Aorta (tissue), 5 donors: ENCODE results near the gene CRAMP1. TPM values are rescaled to one million over a fixed set of nuclear protein-coding genes. Genes with fewer than 3 reads are reported as not detected.

Experiments used
- ATAC-seq: fragments of 200-7000 bp; cut with Tn5 transposase; one replicate; pipeline ENCODE4 v1.9.1; 2022; ENCODE audit warnings: moderate library complexity; ENCODE audit not compliant: low FRiP score
- DNase-seq, 2 donors: peaks; one replicate each; pipeline ENCODE4 v3.0.0-alpha.2; 2020
- H3K27ac ChIP-seq, 2 donors: one replicate each; pipeline ENCODE4 v1.5.1; 2013; ENCODE audit warnings: low read length in 2 of 2, mild to moderate bottlenecking in 2 of 2, moderate library complexity in 2 of 2, control low read depth in 1 of 2, inconsistent platforms in 1 of 2, low read depth in 1 of 2
- H3K27me3 ChIP-seq, 2 donors: one replicate each; pipeline ENCODE4 v1.6.1; 2013; ENCODE audit warnings: control low read depth in 1 of 2, low read length in 1 of 2, mild to moderate bottlenecking in 1 of 2, moderate library complexity in 1 of 2; ENCODE audit not compliant: insufficient read depth in 2 of 2, control insufficient read depth in 1 of 2
- H3K36me3 ChIP-seq, 2 donors: one replicate each; pipeline ENCODE4 v1.6.1; 2013; ENCODE audit warnings: control low read depth in 1 of 2, low read length in 1 of 2, mild to moderate bottlenecking in 1 of 2; ENCODE audit not compliant: insufficient read depth in 2 of 2, control insufficient read depth in 1 of 2
- H3K4me1 ChIP-seq, 2 donors: one replicate each; pipeline ENCODE4 v1.6.1; 2013; ENCODE audit warnings: low read length in 2 of 2, control low read depth in 1 of 2, mild to moderate bottlenecking in 1 of 2, moderate library complexity in 1 of 2; ENCODE audit not compliant: insufficient read depth in 2 of 2, control insufficient read depth in 1 of 2
- H3K4me3 ChIP-seq, 2 donors: one replicate each; pipeline ENCODE4 v1.5.1; 2013; ENCODE audit warnings: low read length in 2 of 2, control low read depth in 1 of 2, mild to moderate bottlenecking in 1 of 2
- H3K9me3 ChIP-seq: one replicate; pipeline ENCODE4 v1.6.1; 2013; ENCODE audit warnings: mild to moderate bottlenecking, low read length; ENCODE audit not compliant: control insufficient read depth
- WGBS, 2 donors: extraction: QIAGEN DNeasy Blood & Tissue Kit; methylation state at CpG; one replicate each; pipeline ENCODE4 v1.1.7; 2013; 5-methylcytosine and 5-hydroxymethylcytosine counted together
- intact Hi-C, 2 donors: fragments of 100-400 bp; cut with DNase I; formaldehyde crosslinking; loops; one replicate each; pipeline versions ENCODE4 v1.14.2 to v1.15.0; 2022
- polyA plus RNA-seq, 2 donors: library from polyadenylated mRNA; stranded (reverse); fragments of 200-250 nt; gene quantifications; one replicate each; pipeline ENCODE4 v1.2.3, GENCODE V29; 2013
- total RNA-seq, 2 donors: library from RNA; stranded (reverse); fragmentation: NEBNext Ultra II Directional; extraction: Animal tissue kit (Norgen Biotek cat#: 25700); gene quantifications; one replicate each; pipeline ENCODE4 v1.2.1, GENCODE V29; 2021
- donor health status: healthy with polysubstance abuse.
- donor health status: Bipolar disorder and iron deficiency.
- donor health status: DM: no; HTN: no; CAD: no.
- donor health status: DM: no; HTN: no; CAD: no.
- donor health status: DM: yes; HTN: yes; CAD: no.

CRAMP1 gene
- total and polyA plus RNA-seq, 4 donors, result 2.3 to 24.2 (median 14.4) TPM

DNA sequence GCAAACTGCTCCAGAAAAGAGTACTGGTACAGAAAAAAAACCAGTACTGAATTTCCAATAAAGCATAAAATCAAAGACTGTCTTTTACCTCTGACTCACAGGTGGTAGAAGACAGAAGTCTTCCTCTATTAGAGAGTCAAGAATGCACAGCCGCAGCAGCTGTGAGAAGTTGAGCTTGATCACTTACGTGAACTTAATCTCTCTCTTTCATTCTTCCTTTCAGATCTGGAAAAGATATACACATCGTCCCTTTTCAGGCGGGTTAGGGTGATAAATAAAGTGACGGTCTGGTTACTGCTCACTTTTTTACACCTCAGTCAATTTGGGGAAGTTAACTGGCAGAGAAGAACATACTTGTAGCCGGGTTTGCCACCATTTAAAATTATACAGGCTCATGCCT, 4.2 kb upstream of the CRAMP1 start:
- WGBS, 2 donors, result 93 to 94% methylated on average over 6 of the region's 6 CpGs
- no peak overlapping the region for H3K4me3 ChIP-seq
- intact Hi-C loops, result loop anchor here in 1 of 2 donors (10.0 kb wide), 1 partner anchor 113 kb away; the partner anchor contains the start of gene TELO2
- no peaks in the 10 kb centered on the region for H3K36me3 ChIP-seq
- no peaks in the 10 kb centered on the region for H3K9me3 ChIP-seq
- H3K27ac ChIP-seq, result no peak overlapping the region
- ATAC-seq, result no peak
- no peaks in the 10 kb centered on the region for H3K4me1 ChIP-seq
- DNase-seq, result no peak
- no peaks in the 10 kb centered on the region for H3K27me3 ChIP-seq

DNA sequence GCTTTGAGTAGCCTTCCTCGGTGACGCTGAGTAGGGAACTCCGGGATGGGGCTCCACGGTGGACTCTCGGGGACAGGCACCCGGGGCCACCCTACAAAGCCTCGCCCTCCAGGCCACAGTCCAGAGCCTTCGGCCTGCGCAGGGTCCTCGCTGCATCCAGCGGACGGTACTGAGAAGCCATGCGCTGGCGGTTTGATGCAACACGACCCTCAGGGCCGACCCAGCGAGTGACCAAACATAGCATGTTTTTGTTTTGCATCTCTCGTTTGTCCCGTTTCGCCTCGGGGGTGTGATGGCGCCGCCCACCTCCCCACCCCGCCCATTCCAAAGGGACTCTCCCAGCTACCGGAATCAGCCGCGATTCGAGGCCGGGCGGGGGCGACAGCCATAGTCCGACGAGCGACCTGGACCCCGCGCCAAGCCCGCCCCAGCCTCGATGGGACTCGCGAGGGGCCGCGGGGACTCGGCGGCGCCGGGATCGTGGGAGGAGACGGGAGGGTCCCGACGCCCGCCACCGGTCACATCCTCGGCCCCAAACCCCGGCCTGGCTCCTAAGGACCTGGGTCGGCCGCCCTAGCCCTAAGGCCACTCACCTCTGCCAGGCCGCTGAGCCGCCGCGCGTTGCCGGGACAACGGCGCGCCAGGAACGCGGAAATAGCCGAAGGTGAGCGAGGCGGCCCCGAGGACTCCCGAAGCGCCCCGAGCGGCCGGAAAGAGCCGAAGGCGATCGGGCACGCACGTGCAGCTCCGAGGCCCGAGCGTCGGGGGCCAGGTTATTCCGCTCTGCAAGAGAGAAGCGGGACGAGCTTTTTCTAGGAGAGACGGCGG, 1.9 kb upstream of the CRAMP1 start:
- Histone ChIP-seq H3K27me3 (no peaks in the 10 kb centered on the region), H3K4me1 (peaks cover 2 to 5% of the 10 kb centered on the region in 2 donors), H3K9me3 (no peaks in the 10 kb centered on the region), H3K4me3 (peak overlapping the region; percentile 49 to 50), H3K36me3 (no peaks in the 10 kb centered on the region), H3K27ac (peak overlapping the region in 1 of 2 donors; percentile 58)
- intact Hi-C loops, result loop anchor here in 1 of 2 donors (5.0 to 10.0 kb wide), 4 partner anchors 63 to 133 kb away; partner anchors contain the start of genes CLCN7, JPT2 and MAPK8IP3
- peak; percentile 92 to 97 for DNase-seq
- peak; percentile 91 for ATAC-seq
- WGBS, 2 donors, result 0 to 1% methylated on average over 87 to 90 of the region's 90 CpGs

DNA sequence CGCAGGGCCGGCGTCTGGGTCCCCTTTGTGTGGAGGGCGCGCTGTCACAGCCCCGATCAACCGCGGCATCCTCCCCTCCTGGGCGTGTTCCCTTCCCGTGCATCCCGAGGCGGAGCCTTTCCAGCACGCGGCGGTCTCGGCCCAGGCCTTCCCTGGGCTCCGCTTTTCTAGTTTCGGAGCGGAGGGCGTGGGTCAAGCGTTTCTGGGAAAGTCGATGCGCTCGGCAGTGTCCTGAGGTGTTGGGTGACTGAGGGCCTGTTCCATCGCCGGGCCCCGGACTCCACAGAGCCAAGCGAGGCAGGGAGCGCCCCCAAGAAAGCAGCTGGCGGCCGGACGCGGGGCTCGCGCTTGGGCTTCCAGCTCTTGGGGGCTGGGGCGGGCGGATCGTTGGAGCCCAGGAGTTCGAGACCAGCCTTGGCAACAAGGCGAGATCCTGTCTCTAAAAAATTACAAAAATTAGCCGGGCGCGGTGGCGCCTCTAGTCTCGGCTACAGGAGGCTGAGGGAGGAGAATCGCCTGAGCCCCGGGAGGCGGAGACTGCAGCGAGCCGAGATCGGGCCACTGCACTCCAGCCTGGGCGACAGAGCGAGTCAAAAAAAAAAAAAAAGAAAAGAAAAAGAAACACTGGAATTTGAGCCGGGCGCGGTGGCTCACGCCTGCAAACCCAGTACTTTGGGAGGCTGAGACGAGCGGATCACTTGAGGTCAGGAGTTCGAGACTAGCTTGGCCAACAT, 1.1 kb upstream of the CRAMP1 start:
- ATAC-seq (peak; percentile 53), DNase-seq (no peak)
- intact Hi-C loops, result loop anchor here in 1 of 2 donors (5.0 to 10.0 kb wide), 4 partner anchors 64 to 134 kb away; partner anchors contain the start of genes CLCN7, JPT2 and MAPK8IP3
- H3K36me3 ChIP-seq, result no peaks in the 10 kb centered on the region
- WGBS, 2 donors, result 2 to 4% methylated on average over 54 to 60 of the region's 60 CpGs
- H3K9me3 ChIP-seq, result no peaks in the 10 kb centered on the region
- no peaks in the 10 kb centered on the region for H3K27me3 ChIP-seq
- H3K27ac ChIP-seq, result peak overlapping the region in 1 of 2 donors; percentile 58
- H3K4me3 ChIP-seq, result no peak overlapping the region
- H3K4me1 ChIP-seq, result peaks cover 2 to 9% of the 10 kb centered on the region in 2 donors

DNA sequence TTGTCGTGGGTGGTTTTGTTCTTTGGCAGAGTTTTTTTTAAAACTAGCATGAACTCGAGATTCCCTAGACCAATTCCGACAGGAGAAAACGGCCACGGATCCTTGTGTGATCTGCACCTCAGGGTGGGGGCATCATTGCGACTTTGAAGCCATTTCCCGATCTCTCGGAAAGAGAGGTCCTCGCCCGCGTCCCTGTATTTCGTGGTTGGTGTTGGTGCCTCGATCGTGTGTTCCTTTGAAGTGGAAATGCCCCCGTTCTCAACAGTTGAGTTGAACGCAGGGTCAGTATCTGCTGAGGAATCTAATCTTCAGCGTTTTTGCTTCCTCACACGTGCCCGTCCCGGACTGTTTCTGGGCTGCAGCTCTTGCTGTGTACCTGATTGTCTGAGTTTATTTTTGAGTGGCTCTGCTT, 1.1 kb downstream of the CRAMP1 start:
- Histone ChIP-seq H3K27ac (no peak overlapping the region), H3K4me1 (peaks cover 2 to 9% of the 10 kb centered on the region in 2 donors), H3K36me3 (no peaks in the 10 kb centered on the region), H3K27me3 (no peaks in the 10 kb centered on the region), H3K9me3 (no peaks in the 10 kb centered on the region), H3K4me3 (peak overlapping the region; percentile 88 to 94)
- intact Hi-C loops, result loop anchor here in 1 of 2 donors (1.0 to 10.0 kb wide), 5 partner anchors 62 to 136 kb away; partner anchors contain the start of genes CLCN7, JPT2 and MAPK8IP3
- no peak for DNase-seq
- 1% methylated on average over 20 of the region's 20 CpGs for WGBS, 2 donors
- no peak for ATAC-seq

DNA sequence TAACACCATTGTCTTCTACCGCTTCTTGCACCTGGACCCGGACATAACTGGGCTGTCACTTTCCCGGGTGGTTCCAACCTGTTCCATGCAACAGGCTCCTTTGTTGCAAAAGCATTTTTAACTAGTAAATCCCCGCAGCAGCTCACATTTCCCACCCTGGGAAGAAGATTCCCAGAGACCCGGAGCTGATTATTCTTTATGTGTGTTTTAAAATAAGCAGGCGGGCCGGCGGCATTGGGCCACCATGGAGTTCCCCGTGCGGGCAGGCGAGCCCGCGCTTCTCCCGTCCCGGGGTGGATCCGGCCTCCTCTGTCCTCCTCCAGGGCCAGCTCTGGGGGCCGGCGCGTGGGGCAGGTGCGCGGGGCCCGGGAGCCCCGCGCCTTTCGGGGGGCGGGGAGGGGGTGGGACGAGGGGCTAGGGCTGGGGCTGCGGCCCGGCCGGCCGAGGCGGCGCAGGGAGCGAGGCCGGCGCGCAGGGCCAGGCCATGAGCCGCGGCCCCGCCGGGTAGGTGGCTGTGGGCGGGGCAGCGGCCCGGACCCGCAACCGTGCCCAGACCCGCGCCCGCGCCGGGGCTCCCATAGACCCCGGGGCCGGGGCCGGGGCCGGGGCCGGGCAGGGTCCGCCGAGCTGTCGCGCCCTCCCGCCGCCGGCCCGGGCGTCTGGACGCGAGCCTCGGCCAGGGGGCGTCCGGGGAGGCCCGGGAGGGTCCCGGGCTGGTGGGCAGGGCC, 1.7 kb downstream of the CRAMP1 start:
- WGBS, 2 donors, result 0 to 1% methylated on average over 27 to 72 of the region's 72 CpGs
- Histone ChIP-seq H3K4me1 (peaks cover 2 to 9% of the 10 kb centered on the region in 2 donors), H3K36me3 (no peaks in the 10 kb centered on the region), H3K27me3 (no peaks in the 10 kb centered on the region), H3K4me3 (peak overlapping the region; percentile 61 to 91), H3K9me3 (no peaks in the 10 kb centered on the region), H3K27ac (peak overlapping the region in 1 of 2 donors; percentile 65)
- DNase-seq (peak in 1 of 2 donors; percentile 83), ATAC-seq (no peak)
- intact Hi-C loops, result loop anchor here in 1 of 2 donors (1.0 to 10.0 kb wide), 5 partner anchors 61 to 137 kb away; partner anchors contain the start of genes CLCN7, JPT2 and MAPK8IP3

DNA sequence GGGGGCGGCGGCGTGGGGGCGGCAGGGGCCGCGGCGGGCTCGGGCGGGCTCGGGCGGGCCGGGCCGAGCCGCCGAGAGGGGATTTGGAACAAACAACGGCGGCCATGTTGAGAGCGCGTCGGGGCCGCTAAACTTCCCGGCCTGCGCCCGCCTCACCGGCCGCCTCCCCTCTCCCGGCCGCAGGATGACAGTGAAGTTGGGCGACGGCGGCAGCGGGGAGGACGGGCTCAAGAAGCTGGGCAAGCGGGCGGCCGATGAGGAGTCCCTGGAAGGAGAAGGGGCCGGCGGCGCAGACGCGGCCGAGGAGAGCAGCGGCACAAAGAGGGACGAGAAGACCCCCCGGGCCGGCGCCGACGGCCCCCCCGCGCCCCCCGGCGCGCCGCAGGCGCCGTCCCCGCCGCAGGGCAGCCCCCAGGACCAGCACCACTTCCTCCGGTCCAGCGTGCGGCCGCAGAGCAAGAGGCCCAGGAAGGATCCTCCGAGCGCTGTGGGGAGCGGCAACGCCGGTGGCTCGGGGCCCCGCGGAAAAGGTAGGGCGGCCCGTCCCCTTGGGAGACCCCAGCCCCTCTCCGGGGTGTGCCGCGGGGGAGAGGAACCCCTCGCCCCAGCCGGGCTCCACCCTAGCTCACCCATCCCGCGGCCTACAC, 2.4 kb downstream of the CRAMP1 start:
- peak in 1 of 2 donors; percentile 79 for DNase-seq
- Histone ChIP-seq H3K9me3 (no peaks in the 10 kb centered on the region), H3K4me3 (peak overlapping the region; percentile 61 to 91), H3K27me3 (no peaks in the 10 kb centered on the region), H3K27ac (peak overlapping the region in 1 of 2 donors; percentile 65), H3K36me3 (no peaks in the 10 kb centered on the region), H3K4me1 (peaks cover 2 to 9% of the 10 kb centered on the region in 2 donors)
- intact Hi-C loops, result loop anchor here in 1 of 2 donors (5.0 to 10.0 kb wide), 4 partner anchors 60 to 137 kb away; partner anchors contain the start of genes CLCN7, JPT2 and MAPK8IP3
- 0 to 1% methylated on average over 46 to 80 of the region's 80 CpGs for WGBS, 2 donors
- no peak for ATAC-seq

DNA sequence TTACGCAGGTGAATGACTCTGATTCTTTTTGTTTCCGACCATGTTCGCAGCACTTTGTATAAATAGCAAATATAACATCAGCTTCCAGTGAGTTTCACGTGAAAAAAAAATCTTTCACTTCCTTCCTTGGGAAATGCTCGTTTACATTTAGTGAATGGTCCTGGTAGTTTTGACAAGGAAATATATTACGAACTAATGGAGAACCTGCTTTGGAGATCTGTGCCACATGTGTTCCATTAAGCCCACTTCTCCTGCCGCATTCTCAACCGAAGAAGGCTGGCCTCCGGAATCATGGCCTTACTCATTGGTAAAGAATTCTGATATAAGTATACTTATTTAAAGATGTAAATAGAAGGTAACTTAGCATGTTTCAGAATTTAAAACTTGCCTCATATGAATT, 3.6 kb downstream of the CRAMP1 start:
- no peak for DNase-seq
- H3K4me1 ChIP-seq, result peaks cover 2 to 9% of the 10 kb centered on the region in 2 donors
- intact Hi-C loops, result loop anchor here in 1 of 2 donors (10.0 kb wide), 2 partner anchors 59 to 89 kb away; partner anchors contain the start of genes JPT2 and MAPK8IP3
- H3K36me3 ChIP-seq, result no peaks in the 10 kb centered on the region
- ATAC-seq, result no peak
- H3K27me3 ChIP-seq, result no peaks in the 10 kb centered on the region
- H3K4me3 ChIP-seq, result no peak overlapping the region
- 83 to 84% methylated on average over 9 of the region's 9 CpGs for WGBS, 2 donors
- H3K9me3 ChIP-seq, result no peaks in the 10 kb centered on the region
- no peak overlapping the region for H3K27ac ChIP-seq
